HG02610 (cell line): ENCODE results near the gene NOL4L.

ENCODE experiments used
- ATAC-seq: cut with Tn5 transposase; IDR thresholded peaks from one replicate; pipeline ENCODE4 v1.9.1; 2021; ENCODE audit warnings: mild to moderate bottlenecking, moderate library complexity; ENCODE audit not compliant: unreplicated experiment

Gene NOL4L

GRCh38 chr20:32563311-32564272, 21.5 kb downstream of the NOL4L start:
- no peak for ATAC-seq

- ATAC-seq: no peak
These were observed 22.6 kb downstream of the NOL4L start for GRCh38 chr20:32562495-32562911.

- no peak for ATAC-seq
These were observed 23.9 kb downstream of the NOL4L start for GRCh38 chr20:32560989-32561830.

- ATAC-seq: no peak
These were observed 24.6 kb downstream of the NOL4L start for GRCh38 chr20:32560482-32560988.

- no peak for ATAC-seq
These were observed 25.3 kb downstream of the NOL4L start for GRCh38 chr20:32559753-32560380.

- no peak for ATAC-seq
These were observed 25.9 kb downstream of the NOL4L start for GRCh38 chr20:32559205-32559752.

- no peak for ATAC-seq
These were observed 26.6 kb downstream of the NOL4L start for GRCh38 chr20:32558526-32558925.

- ATAC-seq: no peak
These were observed 27.8 kb downstream of the NOL4L start for GRCh38 chr20:32557319-32557718.

GRCh38 chr20:32556312-32557184, 28.6 kb downstream of the NOL4L start:
- ATAC-seq: no peak

- ATAC-seq: no peak
These were observed 29.5 kb downstream of the NOL4L start for GRCh38 chr20:32555584-32555983.

GRCh38 chr20:32554965-32555289, 30.2 kb downstream of the NOL4L start:
- no peak for ATAC-seq

- no peak for ATAC-seq
These were observed 31.5 kb downstream of the NOL4L start for GRCh38 chr20:32553618-32554017.

- ATAC-seq: no peak
These were observed 33.4 kb downstream of the NOL4L start for GRCh38 chr20:32551693-32552092.

GRCh38 chr20:32549842-32550241, 35.3 kb downstream of the NOL4L start:
- no peak for ATAC-seq

GRCh38 chr20:32547753-32548034, 37.4 kb downstream of the NOL4L start:
- no peak for ATAC-seq

- ATAC-seq: no peak
These were observed 38.0 kb downstream of the NOL4L start for GRCh38 chr20:32546918-32547752.

GRCh38 chr20:32544893-32545840, 40.0 kb downstream of the NOL4L start:
- ATAC-seq: no peak

GRCh38 chr20:32544260-32544722, 40.8 kb downstream of the NOL4L start:
- no peak for ATAC-seq
